ENCODE measurements around the gene KRTAP4-11. TPM values are rescaled to one million over a fixed set of nuclear protein-coding genes. Genes with fewer than 3 reads are reported as not detected.
"Not testable (repeated sequence)": the region's sequence is repeated elsewhere in the genome, so short reads cannot be mapped to it uniquely, and the experiment has no call there.

Gene KRTAP4-11
- total RNA-seq (not detected), polyA plus RNA-seq (not detected), total RNA-seq (not detected)

DNA sequence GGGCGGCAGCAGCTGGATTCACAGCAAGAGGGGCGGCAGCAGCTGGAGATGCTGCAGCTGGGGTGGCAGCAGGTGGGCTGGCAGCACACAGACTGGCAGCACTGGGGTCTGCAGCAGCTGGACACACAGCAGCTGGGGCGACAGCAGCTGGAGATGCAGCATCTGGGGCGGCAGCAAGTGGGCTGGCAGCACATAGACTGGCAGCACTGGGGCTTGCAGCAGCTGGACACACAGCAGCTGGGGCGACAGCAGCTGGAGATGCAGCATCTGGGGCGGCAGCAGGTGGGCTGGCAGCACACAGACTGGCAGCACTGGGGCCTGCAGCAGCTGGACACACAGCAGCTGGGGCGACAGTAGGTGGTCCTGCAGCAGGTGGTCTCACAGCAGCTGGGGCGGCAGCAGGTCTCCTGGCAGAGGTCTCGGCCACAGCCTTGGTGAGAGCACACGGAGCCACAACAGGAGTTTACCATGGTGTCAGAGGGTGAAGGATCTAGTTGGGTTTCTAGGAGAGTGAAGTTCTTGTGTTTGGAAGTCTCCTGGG, at the start of gene KRTAP4-11:
Gene KRTAP4-11 (minus strand): TSS at position 528 of the 541 bp plus-strand sequence. CDS start 58 bp downstream, at position 470.
- H3K36me3 Mint-ChIP-seq; H3K36me3 ChIP-seq (ENCODE audit: control insufficient read depth in 2 of 3, insufficient read depth in 3 of 3, low read length in 3 of 3); H3K9me3 Mint-ChIP-seq; H3K27ac ChIP-seq (ENCODE audit: low read depth, low read length); DNase-seq; ATAC-seq; CTCF ChIA-PET; intact Hi-C loops (cut with micrococcal nuclease); H3K4me1 ChIP-seq (ENCODE audit: control insufficient read depth in 2 of 2, insufficient read depth in 2 of 2, low read length in 2 of 2); POLR2A ChIA-PET; H3K4me3 ChIP-seq (ENCODE audit: low read length); H3K27me3 ChIP-seq (ENCODE audit: control insufficient read depth in 2 of 2, insufficient read depth in 2 of 2, low read length in 2 of 2); H3K9me3 ChIP-seq (ENCODE audit: control insufficient read depth in 2 of 3, low read length in 3 of 3): not testable (repeated sequence)
- Mint-ChIP-seq H3K4me3 (peak within 1 kb of the TSS in 1 of 10 donors; percentile 29), H3K27ac (peak within 1 kb of the TSS in 7 of 9 donors; percentile 25 to 92 (median 55)), H3K4me1 (peaks cover 4 to 53% (median 38%) of the 10 kb centered on the region in 7 donors), H3K27me3 (peaks cover 0 to 17% (median 0%) of the 10 kb centered on the region in 5 donors)

DNA sequence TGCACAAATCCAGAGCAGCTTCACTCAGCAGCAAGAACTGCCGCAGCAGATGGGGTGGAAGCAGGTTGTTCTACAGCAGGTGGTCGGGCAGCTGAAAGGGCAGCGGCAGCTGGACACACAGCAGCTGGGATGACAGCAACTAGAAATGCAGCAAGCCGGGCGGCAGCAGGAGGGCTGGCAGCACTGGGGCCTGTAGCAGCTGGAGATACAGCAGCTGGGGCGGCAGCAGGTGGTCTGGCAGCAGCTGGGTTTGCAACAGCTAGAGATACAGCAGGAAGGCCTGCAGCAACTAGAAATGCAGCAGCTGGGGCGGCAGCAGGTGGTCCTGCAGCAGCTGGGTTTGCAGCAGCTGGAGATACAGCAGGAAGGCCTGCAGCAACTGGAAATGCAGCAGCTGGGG, 49.4 kb upstream of the KRTAP4-11 start:
- Mint-ChIP-seq H3K27ac (peak overlapping the region in 2 of 9 donors; percentile 43 to 77), H3K9me3 (no peaks in the 10 kb centered on the region), H3K4me1 (peaks cover 0 to 4% (median 0%) of the 10 kb centered on the region in 7 donors), H3K36me3 (no peaks in the 10 kb centered on the region), H3K4me3 (no peak overlapping the region), H3K27me3 (peaks cover 0 to 5% (median 0%) of the 10 kb centered on the region in 5 donors)
- ChIA-PET CTCF (interaction anchor here (0.7 kb wide), 1 partner anchor 205 kb away, joined by 5 read pairs; no protein-coding TSS in a partner anchor), POLR2A (no interaction called here)
- DNase-seq = no peak
- intact Hi-C loops (cut with micrococcal nuclease) = no loop called here
- no peaks in the 10 kb centered on the region for H3K36me3 ChIP-seq (ENCODE audit: control insufficient read depth in 2 of 3, insufficient read depth in 3 of 3, low read length in 3 of 3)
- H3K27ac ChIP-seq (ENCODE audit: low read depth, low read length) = no peak overlapping the region
- no peaks in the 10 kb centered on the region for H3K9me3 ChIP-seq (ENCODE audit: control insufficient read depth in 2 of 3, low read length in 3 of 3)
- no peaks in the 10 kb centered on the region for H3K27me3 ChIP-seq (ENCODE audit: control insufficient read depth in 2 of 2, insufficient read depth in 2 of 2, low read length in 2 of 2)
- H3K4me1 ChIP-seq (ENCODE audit: control insufficient read depth in 2 of 2, insufficient read depth in 2 of 2, low read length in 2 of 2) = no peaks in the 10 kb centered on the region
- no peak overlapping the region for H3K4me3 ChIP-seq (ENCODE audit: low read length)
- no peak for ATAC-seq

DNA sequence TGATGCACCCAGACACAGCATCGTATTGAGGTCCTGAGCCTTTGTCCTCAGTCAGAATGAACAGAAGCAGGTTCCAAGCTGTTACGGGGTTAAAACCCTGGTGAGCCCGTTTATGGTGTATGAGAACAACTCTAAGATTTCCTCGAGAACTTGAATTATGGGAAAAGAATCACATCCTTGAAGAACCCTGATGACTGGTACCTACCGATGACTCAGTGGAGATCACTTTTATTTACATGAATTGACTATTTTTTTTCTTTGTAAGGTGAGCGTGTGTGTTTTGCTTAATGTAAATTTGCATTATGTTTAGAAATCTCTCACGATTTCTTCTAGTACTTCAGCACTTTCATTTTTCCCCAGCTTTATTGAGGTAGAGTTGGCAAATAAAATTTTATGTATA, 45.7 kb upstream of the KRTAP4-11 start:
- no peaks in the 10 kb centered on the region for H3K36me3 Mint-ChIP-seq
- CTCF ChIA-PET = interaction anchor here (0.6 kb wide), 1 partner anchor 9 kb away, joined by 3 read pairs; no protein-coding TSS in a partner anchor

DNA sequence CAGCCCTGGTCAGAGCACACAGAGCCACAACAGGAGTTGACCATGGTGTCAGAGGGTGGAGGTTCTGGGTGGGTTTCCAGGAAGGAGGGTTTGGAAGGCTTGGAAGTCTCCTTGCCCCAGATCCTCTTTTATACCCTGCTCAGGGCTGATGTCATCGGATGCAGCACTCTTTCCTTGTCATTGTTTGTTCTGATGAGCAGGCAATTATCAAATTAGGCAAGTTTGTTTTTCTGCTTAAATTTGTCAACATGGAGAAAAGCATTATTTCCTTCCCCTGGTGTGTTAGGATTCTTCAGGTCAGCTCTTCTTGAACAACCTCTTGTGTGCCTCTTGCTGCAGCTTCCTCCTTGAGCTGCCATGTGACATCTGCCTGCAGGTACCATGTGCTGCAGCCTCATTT, 42.5 kb upstream of the KRTAP4-11 start, which contains the start of gene KRTAP4-4:
Gene KRTAP4-4 (minus strand): TSS at position 101 of the 400 bp plus-strand sequence. CDS start 57 bp downstream, at position 44.
- no peaks in the 10 kb centered on the region for H3K9me3 ChIP-seq (ENCODE audit: control insufficient read depth in 2 of 3, low read length in 3 of 3)
- H3K27me3 ChIP-seq (ENCODE audit: control insufficient read depth in 2 of 2, insufficient read depth in 2 of 2, low read length in 2 of 2) = peaks cover 0 to 6% of the 10 kb centered on the region in 2 donors
- CTCF ChIA-PET = no interaction called here
- H3K4me1 ChIP-seq (ENCODE audit: control insufficient read depth in 2 of 2, insufficient read depth in 2 of 2, low read length in 2 of 2) = no peaks in the 10 kb centered on the region
- no peak for DNase-seq
- H3K36me3 ChIP-seq (ENCODE audit: control insufficient read depth in 2 of 3, insufficient read depth in 3 of 3, low read length in 3 of 3) = no peaks in the 10 kb centered on the region
- H3K36me3 Mint-ChIP-seq = peaks cover 0 to 4% (median 0%) of the 10 kb centered on the region in 5 donors
- peaks cover 0 to 25% (median 11%) of the 10 kb centered on the region in 5 donors for H3K27me3 Mint-ChIP-seq
- no peak within 1 kb of the TSS for H3K4me3 Mint-ChIP-seq
- H3K27ac Mint-ChIP-seq = peak within 1 kb of the TSS in 2 of 9 donors; percentile 43 to 74
- POLR2A ChIA-PET = no interaction called here
- H3K4me3 ChIP-seq (ENCODE audit: low read length) = no peak within 1 kb of the TSS
- H3K9me3 Mint-ChIP-seq = no peaks in the 10 kb centered on the region
- no peak for ATAC-seq
- no peak within 1 kb of the TSS for H3K27ac ChIP-seq (ENCODE audit: low read depth, low read length)
- intact Hi-C loops (cut with micrococcal nuclease) = loop anchor here in 1 of 2 donors (5.0 kb wide), 1 partner anchor 113 kb away; the partner anchor contains the start of gene KRTAP2-1
- H3K4me1 Mint-ChIP-seq = peaks cover 0 to 8% (median 0%) of the 10 kb centered on the region in 7 donors

More for the DNA sequence above, 45.7 kb upstream of the KRTAP4-11 start:
- Histone ChIP-seq H3K4me1 (ENCODE audit: control insufficient read depth in 2 of 2, insufficient read depth in 2 of 2, low read length in 2 of 2) (no peaks in the 10 kb centered on the region), H3K4me3 (ENCODE audit: low read length) (no peak overlapping the region), H3K27me3 (ENCODE audit: control insufficient read depth in 2 of 2, insufficient read depth in 2 of 2, low read length in 2 of 2) (peaks cover 0 to 4% of the 10 kb centered on the region in 2 donors), H3K27ac (ENCODE audit: low read depth, low read length) (no peak overlapping the region), H3K36me3 (ENCODE audit: control insufficient read depth in 2 of 3, insufficient read depth in 3 of 3, low read length in 3 of 3) (no peaks in the 10 kb centered on the region), H3K9me3 (ENCODE audit: control insufficient read depth in 2 of 3, low read length in 3 of 3) (no peaks in the 10 kb centered on the region)
- H3K4me3 Mint-ChIP-seq = no peak overlapping the region
- H3K9me3 Mint-ChIP-seq = no peaks in the 10 kb centered on the region
- intact Hi-C loops (cut with micrococcal nuclease) = loop anchor here in 1 of 2 donors (5.0 kb wide), 1 partner anchor 117 kb away; the partner anchor contains the start of gene KRTAP2-1
- no peak overlapping the region for H3K27ac Mint-ChIP-seq
- POLR2A ChIA-PET = no interaction called here
- peaks cover 0 to 8% (median 0%) of the 10 kb centered on the region in 7 donors for H3K4me1 Mint-ChIP-seq
- DNase-seq = no peak
- no peak for ATAC-seq
- H3K27me3 Mint-ChIP-seq = peaks cover 0 to 10% (median 0%) of the 10 kb centered on the region in 5 donors

DNA sequence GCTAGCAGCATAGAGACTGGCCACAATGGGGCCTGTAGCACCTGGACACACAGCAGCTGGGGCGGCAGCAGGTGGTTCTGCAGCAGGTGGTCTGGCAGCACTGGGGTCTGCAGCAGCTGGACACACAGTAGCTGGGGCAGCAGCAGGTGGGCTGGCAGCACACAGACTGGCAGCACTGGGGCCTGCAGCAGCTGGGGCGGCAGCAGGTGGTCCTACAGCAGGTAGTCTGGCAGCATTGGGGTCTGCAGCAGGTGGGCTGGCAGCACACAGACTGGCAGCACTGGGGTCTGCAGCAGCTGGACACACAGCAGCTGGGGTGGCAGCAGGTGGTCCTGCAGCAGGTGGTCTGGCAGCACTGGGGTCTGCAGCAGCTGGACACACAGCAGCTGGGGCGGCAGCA, 42.0 kb upstream of the KRTAP4-11 start:
- H3K9me3 Mint-ChIP-seq; H3K36me3 ChIP-seq (ENCODE audit: control insufficient read depth in 2 of 3, insufficient read depth in 3 of 3, low read length in 3 of 3); H3K27ac Mint-ChIP-seq; POLR2A ChIA-PET; H3K36me3 Mint-ChIP-seq; H3K9me3 ChIP-seq (ENCODE audit: control insufficient read depth in 2 of 3, low read length in 3 of 3); ATAC-seq; H3K4me1 ChIP-seq (ENCODE audit: control insufficient read depth in 2 of 2, insufficient read depth in 2 of 2, low read length in 2 of 2); H3K4me3 Mint-ChIP-seq; H3K4me1 Mint-ChIP-seq; H3K4me3 ChIP-seq (ENCODE audit: low read length); DNase-seq; H3K27me3 ChIP-seq (ENCODE audit: control insufficient read depth in 2 of 2, insufficient read depth in 2 of 2, low read length in 2 of 2); H3K27ac ChIP-seq (ENCODE audit: low read depth, low read length); CTCF ChIA-PET: not testable (repeated sequence)
- intact Hi-C loops (cut with micrococcal nuclease) = loop anchor here in 1 of 2 donors (5.0 kb wide), 1 partner anchor 113 kb away; the partner anchor contains the start of gene KRTAP2-1
- H3K27me3 Mint-ChIP-seq = peaks cover 0 to 25% (median 11%) of the 10 kb centered on the region in 5 donors

DNA sequence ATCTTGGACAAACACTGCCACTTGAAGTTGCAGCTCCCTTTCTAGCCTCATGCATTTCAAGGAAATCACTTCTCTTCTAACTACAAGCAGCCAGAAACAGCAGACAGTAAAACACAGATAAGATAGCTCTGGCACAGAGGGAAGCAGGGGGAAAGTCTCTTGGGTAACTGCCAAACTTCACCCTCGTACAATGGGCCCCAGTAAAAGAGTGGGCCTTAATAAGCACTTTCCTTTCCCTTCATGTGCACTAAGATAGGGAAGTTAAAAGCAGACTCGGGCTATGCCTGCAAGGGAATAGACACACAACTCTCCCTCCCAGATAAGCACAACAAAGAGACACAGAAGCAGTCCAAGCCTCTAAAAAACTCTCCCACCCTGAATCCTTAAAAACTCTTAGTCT, 35.7 kb upstream of the KRTAP4-11 start:
- Histone ChIP-seq H3K27ac (ENCODE audit: low read depth, low read length) (no peak overlapping the region), H3K9me3 (ENCODE audit: control insufficient read depth in 2 of 3, low read length in 3 of 3) (no peaks in the 10 kb centered on the region), H3K4me3 (ENCODE audit: low read length) (no peak overlapping the region), H3K36me3 (ENCODE audit: control insufficient read depth in 2 of 3, insufficient read depth in 3 of 3, low read length in 3 of 3) (no peaks in the 10 kb centered on the region), H3K27me3 (ENCODE audit: control insufficient read depth in 2 of 2, insufficient read depth in 2 of 2, low read length in 2 of 2) (peaks cover 0 to 2% of the 10 kb centered on the region in 2 donors), H3K4me1 (ENCODE audit: control insufficient read depth in 2 of 2, insufficient read depth in 2 of 2, low read length in 2 of 2) (no peaks in the 10 kb centered on the region)
- no peak for ATAC-seq
- ChIA-PET POLR2A (no interaction called here), CTCF (no interaction called here)
- H3K4me1 Mint-ChIP-seq = peaks cover 0 to 12% (median 0%) of the 10 kb centered on the region in 7 donors
- DNase-seq = no peak
- H3K27ac Mint-ChIP-seq = peak overlapping the region in 1 of 9 donors; percentile 20
- peaks cover 0 to 25% (median 11%) of the 10 kb centered on the region in 5 donors for H3K27me3 Mint-ChIP-seq
- peaks cover 0 to 1% (median 0%) of the 10 kb centered on the region in 11 donors for H3K9me3 Mint-ChIP-seq
- peaks cover 0 to 4% (median 0%) of the 10 kb centered on the region in 5 donors for H3K36me3 Mint-ChIP-seq
- intact Hi-C loops (cut with micrococcal nuclease) = no loop called here
- H3K4me3 Mint-ChIP-seq = no peak overlapping the region

Measured in naive thymus-derived CD4-positive, alpha-beta T cell (primary cell).